H1 (cell line): ENCODE results near the gene PRICKLE2. TPM values are rescaled to one million over a fixed set of nuclear protein-coding genes. Genes with fewer than 3 reads are reported as not detected.

Source experiments
- CBX8 ChIP-seq: fragments of 300-800, 300-1000 bp; sonication (generic); IDR thresholded peaks from 2 replicates; pipeline ENCODE4 v1.7.1; 2016; ENCODE audit warnings: low read depth, low read length, borderline replicate concordance
- CEBPB ChIP-seq: IDR thresholded peaks from 2 replicates; pipeline ENCODE4 v1.6.1; 2012; ENCODE audit warnings: low read depth, low read length
- CREB1 ChIP-seq: IDR thresholded peaks from 2 replicates; pipeline ENCODE4 v1.6.1; 2012; ENCODE audit warnings: inconsistent platforms
- EGR1 ChIP-seq: IDR thresholded peaks from 2 replicates; pipeline ENCODE4 v1.6.1; 2011; ENCODE audit warnings: low read depth, low read length, borderline replicate concordance
- GABPA ChIP-seq: IDR thresholded peaks from 2 replicates; pipeline ENCODE4 v1.6.1; 2011; ENCODE audit warnings: mild to moderate bottlenecking, low read length, moderate library complexity, borderline replicate concordance; ENCODE audit not compliant: insufficient read depth
- HDAC2 ChIP-seq, 2 experiments: fragments of 300-600 bp in 1 of 2; sonication (generic) in 1 of 2; IDR thresholded peaks; 2 replicates each; pipeline ENCODE4 v1.6.1; 2011 to 2012; ENCODE audit warnings: low read depth in 2 of 2, low read length in 2 of 2, mild to moderate bottlenecking in 2 of 2, moderate library complexity in 2 of 2, borderline replicate concordance in 1 of 2, inconsistent platforms in 1 of 2
- HDAC6 ChIP-seq: IDR thresholded peaks from one replicate; pipeline ENCODE4 v1.7.1; 2012; ENCODE audit warnings: low read depth, mild to moderate bottlenecking, inconsistent platforms, low read length, moderate library complexity
- KDM1A ChIP-seq: fragments of 200-600, 300-600 bp; sonication (generic); IDR thresholded peaks from 2 replicates; pipeline ENCODE4 v1.7.1; 2016; ENCODE audit warnings: mild to moderate bottlenecking, low read length, borderline replicate concordance
- KDM4A ChIP-seq: IDR thresholded peaks from one replicate; pipeline ENCODE4 v1.7.1; 2012; ENCODE audit warnings: low read depth, mild to moderate bottlenecking, moderate library complexity, low read length, inconsistent platforms; ENCODE audit not compliant: severe bottlenecking
- NRF1 ChIP-seq: IDR thresholded peaks from 2 replicates; pipeline ENCODE4 v1.6.1; 2011; ENCODE audit warnings: mild to moderate bottlenecking, low read depth, low read length, improper control_type of control experiment
- POU5F1 ChIP-seq: IDR thresholded peaks from 2 replicates; pipeline ENCODE4 v1.6.1; 2011; ENCODE audit warnings: low read depth, mild to moderate bottlenecking, low read length, moderate library complexity
- RBBP5 ChIP-seq: IDR thresholded peaks from 2 replicates; pipeline ENCODE4 v1.7.1; 2012; ENCODE audit warnings: low read depth, mild to moderate bottlenecking, inconsistent platforms, low read length, moderate library complexity, borderline replicate concordance
- RFX5 ChIP-seq: IDR thresholded peaks from 2 replicates; pipeline ENCODE4 v1.6.1; 2011; ENCODE audit warnings: low read depth, low read length, improper control_type of control experiment, borderline replicate concordance
- SIRT6 ChIP-seq: IDR thresholded peaks from one replicate; pipeline ENCODE4 v1.7.1; 2012; ENCODE audit warnings: low read length, inconsistent platforms
- SUZ12 ChIP-seq: fragments of 200-600 bp; sonication (generic); IDR thresholded peaks from 2 replicates; pipeline ENCODE4 v1.6.1; 2012; ENCODE audit warnings: mild to moderate bottlenecking, inconsistent platforms, low read length, moderate library complexity, mixed read lengths
- TBP ChIP-seq: IDR thresholded peaks from 2 replicates; pipeline ENCODE4 v1.6.1; 2011; ENCODE audit warnings: low read depth, low read length, improper control_type of control experiment
- ZNF274 ChIP-seq: IDR thresholded peaks from 2 replicates; pipeline ENCODE4 v1.7.0; 2012; ENCODE audit warnings: low read length, borderline replicate concordance; ENCODE audit errors: extremely low read depth
- polyA plus RNA-seq, 7 experiments: library from polyadenylated mRNA; depleted of rRNA in 3 of 7; stranded (reverse) in 5 of 7; unstranded in 2 of 7; fragments of >200 nt in 5 of 7; fragments of 200-250 nt in 2 of 7; gene quantifications; 1 replicate in 5 of 7; 2 replicates in 1 of 7; 4 replicates in 1 of 7; pipeline versions ENCODE4 v1.2.1 to v1.2.3, GENCODE V29; 2011 to 2013; ENCODE audit warnings: missing spikeins in 2 of 7, mixed read lengths in 2 of 7
- total RNA-seq: library from RNA; stranded (reverse); fragmentation: NEBNext Ultra II Directional; extraction: Animal tissue kit (Norgen Biotek cat#: 25700); gene quantifications from 2 replicates; pipeline ENCODE4 v1.2.1, GENCODE V29; 2021
- TF ChIP-seq, protein P1 (sequence below): IDR thresholded peaks from 2 replicates; pipeline ENCODE4 v1.6.1; 2012; ENCODE audit warnings: inconsistent platforms
- TF ChIP-seq, protein P2 (sequence below): IDR thresholded peaks from 2 replicates; pipeline ENCODE4 v1.6.1; 2011; ENCODE audit warnings: low read length, improper control_type of control experiment

The PRICKLE2 gene
- total and polyA plus RNA-seq, 2 of the 8 experiments (the other 6 are each of a cell fraction or from before 2014, with no cell fraction given): 2.9 to 8.0 TPM

DNA sequence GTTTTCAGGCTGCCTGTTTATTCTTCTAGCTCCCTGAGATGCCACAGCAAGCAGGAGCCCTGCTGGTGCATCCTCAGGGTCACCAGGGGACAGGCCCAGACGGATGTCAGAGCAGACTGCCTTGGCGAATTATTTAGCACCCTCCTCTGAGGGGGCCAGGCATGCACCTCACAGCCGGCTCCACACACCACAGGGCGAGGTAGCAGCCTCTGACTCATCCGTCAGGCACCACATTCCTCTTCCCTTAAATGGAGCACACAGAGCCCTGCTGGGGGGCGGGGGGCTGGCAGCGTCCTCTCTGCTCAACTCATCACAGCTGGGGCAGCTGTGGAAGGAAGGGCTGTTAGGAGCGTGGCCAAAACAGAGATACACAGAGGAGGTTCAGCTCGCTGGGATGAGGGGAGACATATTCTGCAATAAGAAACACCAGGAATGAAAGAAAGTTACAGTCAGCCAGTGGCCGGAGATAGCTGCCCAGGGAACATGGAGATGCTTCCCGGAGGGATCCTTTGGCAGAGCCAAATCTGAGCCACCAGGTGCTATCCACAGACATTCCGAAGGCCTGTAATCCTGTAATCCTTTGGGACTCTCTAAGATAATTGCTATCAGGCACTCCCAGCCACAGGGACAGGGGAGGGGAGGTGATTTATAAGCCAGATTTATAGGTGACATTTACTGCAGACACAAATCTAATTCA lies 13.9 kb upstream of the PRICKLE2 start (continued):
- TF ChIP-seq HDAC6 (no peak), NRF1 (no peak), HDAC2 (IDR thresholded peaks at IDR 0.05; ENCODE audit: borderline replicate concordance in 1 of 2, low read depth in 2 of 2, low read length in 2 of 2) (no peak), EGR1 (no peak), POU5F1 (no peak), RBBP5 (no peak; the same call in 1 of the 2 replicates), TBP (no peak), KDM1A (no peak), CEBPB (no peak), ZNF274 (no peak), CREB1 (no peak; the same call in 1 of the 2 replicates), CBX8 (no peak), SUZ12 (no peak), SIRT6 (no peak), RFX5 (no peak), KDM4A (no peak), GABPA (no peak)
- TF ChIP-seq, protein P1, sequence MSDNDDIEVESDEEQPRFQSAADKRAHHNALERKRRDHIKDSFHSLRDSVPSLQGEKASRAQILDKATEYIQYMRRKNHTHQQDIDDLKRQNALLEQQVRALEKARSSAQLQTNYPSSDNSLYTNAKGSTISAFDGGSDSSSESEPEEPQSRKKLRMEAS: peak; percentile 43; the same call in 1 of the 2 replicates
- TF ChIP-seq, protein P2, sequence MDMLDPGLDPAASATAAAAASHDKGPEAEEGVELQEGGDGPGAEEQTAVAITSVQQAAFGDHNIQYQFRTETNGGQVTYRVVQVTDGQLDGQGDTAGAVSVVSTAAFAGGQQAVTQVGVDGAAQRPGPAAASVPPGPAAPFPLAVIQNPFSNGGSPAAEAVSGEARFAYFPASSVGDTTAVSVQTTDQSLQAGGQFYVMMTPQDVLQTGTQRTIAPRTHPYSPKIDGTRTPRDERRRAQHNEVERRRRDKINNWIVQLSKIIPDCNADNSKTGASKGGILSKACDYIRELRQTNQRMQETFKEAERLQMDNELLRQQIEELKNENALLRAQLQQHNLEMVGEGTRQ: no peak
- TF ChIP-seq, all 59 proteins: peak for 12
